HEK293 (cell line): Measurements from ENCODE around the gene LAX1.

Source experiments
- CTCF ChIA-PET: fragments of 350-600 bp; formaldehyde crosslinking; extraction: SDS; loops from one replicate; lab custom pipeline; 2021; ENCODE audit warnings: antibody characterized with exemption; lab: Yijun Ruan, JAX
- POLR2A ChIA-PET: fragments of 300-600 bp; formaldehyde crosslinking; extraction: SDS; loops from one replicate; lab custom pipeline; 2020; ENCODE audit warnings: antibody characterized with exemption, inconsistent platforms; lab: Yijun Ruan, JAX
- H3K27ac ChIP-seq: fragments of 200-500 bp; sonication (Bioruptor generic); 2 replicates; pipeline ENCODE4 v1.5.1; 2014; ENCODE audit warnings: low read depth, low read length, control low read depth, inconsistent platforms; ENCODE audit errors: extremely low read depth
- H3K36me3 ChIP-seq, 2 experiments: fragments of 200-500 bp in 1 of 2; sonication (Bioruptor generic) in 1 of 2; 1 replicate in 1 of 2; 2 replicates in 1 of 2; pipeline ENCODE4 v1.5.1; 2014 to 2017; ENCODE audit warnings: inconsistent platforms in 2 of 2, low read length in 2 of 2; ENCODE audit not compliant: control insufficient read depth in 2 of 2, insufficient read depth in 1 of 2
- H3K4me1 ChIP-seq: fragments of 200-500 bp; sonication (Bioruptor generic); 2 replicates; pipeline ENCODE4 v1.5.1; 2014; ENCODE audit warnings: mild to moderate bottlenecking, low read length, inconsistent platforms; ENCODE audit not compliant: control insufficient read depth, insufficient read depth
- H3K4me3 ChIP-seq: 2 replicates; pipeline ENCODE4 v1.5.1; 2011; ENCODE audit warnings: low read depth, mild to moderate bottlenecking, control low read depth, low read length, moderate library complexity
- H3K9me3 ChIP-seq: fragments of 200-500 bp; sonication (Bioruptor generic); 2 replicates; pipeline ENCODE4 v1.5.1; 2014; ENCODE audit warnings: low read depth, low read length, inconsistent platforms; ENCODE audit not compliant: control insufficient read depth, insufficient read depth
- EGR2 ChIP-seq: fragments of 450-650 bp; formaldehyde crosslinking; IDR thresholded peaks from 2 replicates; pipeline ENCODE4 v1.5.1; 2016; ENCODE audit warnings: low read depth, missing biosample characterization, missing genetic modification characterization
- OSR2 ChIP-seq: fragments of 450-650 bp; formaldehyde crosslinking; IDR thresholded peaks from 2 replicates; pipeline ENCODE4 v1.5.1; 2016; ENCODE audit warnings: missing biosample characterization, missing genetic modification characterization
- ZNF202 ChIP-seq: fragments of 450-650 bp; formaldehyde crosslinking; IDR thresholded peaks from 2 replicates; pipeline ENCODE4 v1.5.1; 2016; ENCODE audit warnings: missing biosample characterization, missing genetic modification characterization, borderline replicate concordance
- ZNF585B ChIP-seq: fragments of 450-650 bp; formaldehyde crosslinking; IDR thresholded peaks from 2 replicates; pipeline ENCODE4 v1.5.1; 2016; ENCODE audit warnings: missing biosample characterization, missing genetic modification characterization
- ZSCAN4 ChIP-seq: fragments of 450-650 bp; formaldehyde crosslinking; IDR thresholded peaks from 2 replicates; pipeline ENCODE4 v1.5.1; 2017; ENCODE audit warnings: missing biosample characterization, missing genetic modification characterization

The LAX1 gene

GRCh38 chr1:203823306-203823705 is 58.3 kb downstream of the LAX1 start:
- H3K4me1 ChIP-seq, result no peaks in the 10 kb centered on the region
- H3K9me3 ChIP-seq, result no peaks in the 10 kb centered on the region
- H3K4me3 ChIP-seq, result no peak overlapping the region
- no peak overlapping the region for H3K27ac ChIP-seq
- peaks cover 56 to 88% of the 10 kb centered on the region in 2 experiments for H3K36me3 ChIP-seq
- TF ChIP-seq ZNF202 (no peak), ZSCAN4 (tag by site-specific recombination) (no peak), EGR2 (tag by site-specific recombination) (no peak), OSR2 (tag by site-specific recombination) (no peak), ZNF585B (tag by site-specific recombination) (no peak)
- ChIA-PET POLR2A (no interaction called here), CTCF (interaction anchor here (0.7 kb wide), 1 partner anchor 542 kb away, joined by 3 read pairs; no protein-coding TSS in a partner anchor)
